ENCODE data around the gene ICAM4.

GRCh38 chr19:10332158-10332964, 45.6 kb downstream of the ICAM4 start:
- TF ChIP-seq CTCF (IDR thresholded peaks at IDR 0.05; ENCODE audit: extremely low read depth in 1 of 2, insufficient read depth in 1 of 2, low read depth in 1 of 2, low read length in 2 of 2): no peak
- TF ChIP-seq MYC (IDR thresholded peaks at IDR 0.05; ENCODE audit: low read depth, low read length): no peak
- TF ChIP-seq POLR2A (IDR thresholded peaks at IDR 0.05; ENCODE audit: low read depth, low read length): no peak
- no peak for TF ChIP-seq MAX (IDR thresholded peaks at IDR 0.05; ENCODE audit: insufficient read depth, insufficient read length)
- no peak for TF ChIP-seq EZH2 (IDR thresholded peaks at IDR 0.05; ENCODE audit: borderline replicate concordance, low read depth, low read length, severe bottlenecking)
- no peak for TF ChIP-seq GATA2 (IDR thresholded peaks at IDR 0.05; ENCODE audit: insufficient read depth, insufficient read length, low read depth, low read length)
- TF ChIP-seq POLR2AphosphoS5 (IDR thresholded peaks at IDR 0.05; ENCODE audit: insufficient read depth, low read depth, low read length): no peak
- no peak for TF ChIP-seq FOS (IDR thresholded peaks at IDR 0.05; ENCODE audit: borderline replicate concordance, insufficient read depth, low read length)
